Endodermal cell (in vitro differentiated cells): ENCODE results near the gene FBLN2. TPM values are rescaled to one million over a fixed set of nuclear protein-coding genes. Genes with fewer than 3 reads are reported as not detected.

ENCODE experiments used
- DNase-seq: peaks from one replicate; pipeline ENCODE4 v3.0.0-alpha.2; 2017
- H3K27ac ChIP-seq: 2 replicates; pipeline ENCODE4 v1.5.1; 2013; ENCODE audit warnings: mild to moderate bottlenecking, low read depth, low read length, moderate library complexity
- H3K27me3 ChIP-seq: 2 replicates; pipeline ENCODE4 v1.6.1; 2013; ENCODE audit warnings: mild to moderate bottlenecking, low read length, moderate library complexity; ENCODE audit not compliant: insufficient read depth, control insufficient read depth, poor library complexity, severe bottlenecking
- H3K36me3 ChIP-seq: 2 replicates; pipeline ENCODE4 v1.7.0; 2013; ENCODE audit warnings: mild to moderate bottlenecking, low read length, moderate library complexity; ENCODE audit not compliant: control insufficient read depth, insufficient read depth
- H3K4me1 ChIP-seq: one replicate; pipeline ENCODE4 v1.7.0; 2013; ENCODE audit warnings: low read length; ENCODE audit not compliant: control insufficient read depth, insufficient read depth
- H3K4me3 ChIP-seq: 2 replicates; pipeline ENCODE4 v1.5.1; 2013; ENCODE audit warnings: mild to moderate bottlenecking, low read length, moderate library complexity
- H3K9ac ChIP-seq: 2 replicates; pipeline ENCODE4 v1.6.1; 2013; ENCODE audit warnings: mild to moderate bottlenecking, low read length, moderate library complexity; ENCODE audit not compliant: poor library complexity, severe bottlenecking; ENCODE audit errors: extremely low read depth
- H3K9me3 ChIP-seq: 2 replicates; pipeline ENCODE4 v1.6.1; 2013; ENCODE audit warnings: mild to moderate bottlenecking, low read length, moderate library complexity; ENCODE audit not compliant: control insufficient read depth
- H3K27ac Mint-ChIP-seq: 2 replicates; pipeline ENCODE4 v1.8.0; 2020; ENCODE audit warnings: mixed read lengths
- H3K27me3 Mint-ChIP-seq: 2 replicates; pipeline ENCODE4 v1.8.0; 2021; ENCODE audit warnings: mild to moderate bottlenecking, mixed read lengths; ENCODE audit not compliant: insufficient read depth
- H3K36me3 Mint-ChIP-seq: 2 replicates; pipeline ENCODE4 v1.8.0; 2020; ENCODE audit warnings: low read depth, mixed read lengths
- H3K4me1 Mint-ChIP-seq: 2 replicates; pipeline ENCODE4 v1.8.0; 2020; ENCODE audit warnings: mixed read lengths
- H3K4me3 Mint-ChIP-seq: 2 replicates; pipeline ENCODE4 v1.8.0; 2020; ENCODE audit warnings: mild to moderate bottlenecking, moderate library complexity, mixed read lengths
- H3K9me3 Mint-ChIP-seq: 2 replicates; pipeline ENCODE4 v1.8.0; 2020; ENCODE audit warnings: mild to moderate bottlenecking, mixed read lengths
- WGBS, 2 experiments: methylation state at CpG; one replicate each; pipeline versions ENCODE4 v1.1.5 to v1.1.7; 2013; ENCODE audit warnings: missing lambda C conversion rate in 2 of 2, mixed read lengths in 1 of 2; ENCODE audit not compliant: insufficient coverage in 1 of 2, insufficient read length in 1 of 2; 5-methylcytosine and 5-hydroxymethylcytosine counted together
- total RNA-seq, 2 donors: library from RNA; stranded (reverse); fragmentation: NEBNext Ultra II Directional in 1 of 2; extraction: Animal tissue kit (Norgen Biotek cat#: 25700) in 1 of 2; gene quantifications; 2 replicates in 1 of 2; 3 replicates in 1 of 2; pipeline ENCODE4 v1.2.1, GENCODE V29; 2021
- TF ChIP-seq, protein P1 (sequence below): fragments of 200-600 bp; sonication (generic); conservative IDR thresholded peaks from 2 replicates; pipeline ENCODE4 v1.5.0; 2021; ENCODE audit warnings: antibody characterized with exemption, mild to moderate bottlenecking

FBLN2 gene
- total RNA-seq, 2 donors from 2014 or later = 86.1 to 136 TPM

- Mint-ChIP-seq H3K4me3 (no peak overlapping the region), H3K27ac (no peak overlapping the region), H3K9me3 (no peaks in the 10 kb centered on the region), H3K27me3 (no peaks in the 10 kb centered on the region), H3K36me3 (peaks cover 15% of the 10 kb centered on the region), H3K4me1 (no peaks in the 10 kb centered on the region)
- Histone ChIP-seq H3K27me3 (no peaks in the 10 kb centered on the region), H3K9ac (no peak overlapping the region), H3K9me3 (no peaks in the 10 kb centered on the region), H3K27ac (no peak overlapping the region), H3K36me3 (no peaks in the 10 kb centered on the region), H3K4me1 (no peaks in the 10 kb centered on the region), H3K4me3 (no peak overlapping the region)
- TF ChIP-seq, protein P1, sequence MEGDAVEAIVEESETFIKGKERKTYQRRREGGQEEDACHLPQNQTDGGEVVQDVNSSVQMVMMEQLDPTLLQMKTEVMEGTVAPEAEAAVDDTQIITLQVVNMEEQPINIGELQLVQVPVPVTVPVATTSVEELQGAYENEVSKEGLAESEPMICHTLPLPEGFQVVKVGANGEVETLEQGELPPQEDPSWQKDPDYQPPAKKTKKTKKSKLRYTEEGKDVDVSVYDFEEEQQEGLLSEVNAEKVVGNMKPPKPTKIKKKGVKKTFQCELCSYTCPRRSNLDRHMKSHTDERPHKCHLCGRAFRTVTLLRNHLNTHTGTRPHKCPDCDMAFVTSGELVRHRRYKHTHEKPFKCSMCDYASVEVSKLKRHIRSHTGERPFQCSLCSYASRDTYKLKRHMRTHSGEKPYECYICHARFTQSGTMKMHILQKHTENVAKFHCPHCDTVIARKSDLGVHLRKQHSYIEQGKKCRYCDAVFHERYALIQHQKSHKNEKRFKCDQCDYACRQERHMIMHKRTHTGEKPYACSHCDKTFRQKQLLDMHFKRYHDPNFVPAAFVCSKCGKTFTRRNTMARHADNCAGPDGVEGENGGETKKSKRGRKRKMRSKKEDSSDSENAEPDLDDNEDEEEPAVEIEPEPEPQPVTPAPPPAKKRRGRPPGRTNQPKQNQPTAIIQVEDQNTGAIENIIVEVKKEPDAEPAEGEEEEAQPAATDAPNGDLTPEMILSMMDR = no peak
- DNase-seq = no peak
- 93 to 98% methylated on average over 7 to 12 of the region's 12 CpGs for WGBS, 2 experiments
Observed at GRCh38 chr3:13626396-13626795, 77.5 kb downstream of the FBLN2 start.

DNA sequence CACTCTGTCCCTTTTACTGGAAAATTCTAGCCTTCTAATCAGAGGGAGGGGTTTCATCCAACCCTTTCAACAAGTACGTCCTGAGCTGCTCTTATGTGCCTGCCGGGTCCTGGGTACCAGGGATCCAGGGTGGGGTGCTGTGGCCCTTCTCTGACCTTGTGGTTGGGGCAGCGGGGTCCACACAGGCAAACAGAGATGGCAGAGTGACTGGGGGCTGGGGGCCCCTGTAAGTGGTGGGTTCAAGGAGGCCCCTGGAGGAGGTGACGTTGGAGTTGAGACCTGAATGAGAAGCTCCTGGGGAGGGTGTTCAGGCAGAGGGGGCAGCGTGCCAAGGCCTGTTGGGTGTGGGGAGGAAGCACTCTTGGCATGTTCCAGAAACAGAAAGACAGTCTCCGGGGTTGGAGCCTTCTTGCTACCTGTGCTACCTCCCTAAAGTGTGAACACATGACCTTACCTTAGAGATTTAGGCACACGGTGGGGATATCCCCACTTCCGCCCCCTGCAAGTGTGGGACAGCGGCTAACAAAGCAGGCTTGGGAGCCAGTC lies 78.1 kb downstream of the FBLN2 start:
- Mint-ChIP-seq H3K36me3 (peaks cover 13% of the 10 kb centered on the region), H3K9me3 (no peaks in the 10 kb centered on the region), H3K4me3 (no peak overlapping the region), H3K27ac (no peak overlapping the region), H3K27me3 (no peaks in the 10 kb centered on the region), H3K4me1 (no peaks in the 10 kb centered on the region)
- Histone ChIP-seq H3K36me3 (no peaks in the 10 kb centered on the region), H3K27me3 (no peaks in the 10 kb centered on the region), H3K9me3 (no peaks in the 10 kb centered on the region), H3K9ac (no peak overlapping the region), H3K27ac (no peak overlapping the region), H3K4me3 (no peak overlapping the region), H3K4me1 (no peaks in the 10 kb centered on the region)
- TF ChIP-seq, protein P1 = no peak
- 81 to 93% methylated on average over 6 to 9 of the region's 9 CpGs for WGBS, 2 experiments
- no peak for DNase-seq

- H3K36me3 ChIP-seq = no peaks in the 10 kb centered on the region
- H3K36me3 Mint-ChIP-seq = peaks cover 13% of the 10 kb centered on the region
- H3K9ac ChIP-seq = no peak overlapping the region
- H3K9me3 ChIP-seq = no peaks in the 10 kb centered on the region
- no peak overlapping the region for H3K4me3 ChIP-seq
- no peak for DNase-seq
- no peaks in the 10 kb centered on the region for H3K27me3 Mint-ChIP-seq
- H3K9me3 Mint-ChIP-seq = no peaks in the 10 kb centered on the region
- 93 to 98% methylated on average over 7 to 9 of the region's 9 CpGs for WGBS, 2 experiments
- no peak overlapping the region for H3K4me3 Mint-ChIP-seq
- TF ChIP-seq, protein P1 = no peak
- H3K27ac Mint-ChIP-seq = no peak overlapping the region
- H3K27ac ChIP-seq = no peak overlapping the region
- H3K4me1 Mint-ChIP-seq = no peaks in the 10 kb centered on the region
- H3K4me1 ChIP-seq = no peaks in the 10 kb centered on the region
- no peaks in the 10 kb centered on the region for H3K27me3 ChIP-seq
Observed at GRCh38 chr3:13627681-13628080, 78.8 kb downstream of the FBLN2 start.
